ENCODE measurements around the gene LCTL.
"Not testable (repeated sequence)": the region's sequence is repeated elsewhere in the genome, so short reads cannot be mapped to it uniquely, and the experiment has no call there.

Gene LCTL

GRCh38 chr15:66592505-66593218 is 26.9 kb upstream of the LCTL start:
- Histone ChIP-seq H3K9me3 (ENCODE audit: control insufficient read depth in 2 of 2, low read length in 2 of 2) (no peaks in the 10 kb centered on the region), H3K4me3 (ENCODE audit: low read length in 2 of 2) (no peak overlapping the region), H3K27ac (ENCODE audit: low read depth in 2 of 2, low read length in 2 of 2) (no peak overlapping the region), H3K9ac (ENCODE audit: low read depth in 1 of 2, low read length in 2 of 2) (no peak overlapping the region), H3K36me3 (ENCODE audit: control insufficient read depth in 2 of 2, insufficient read depth in 2 of 2, low read length in 2 of 2) (no peaks in the 10 kb centered on the region), H3K4me1 (ENCODE audit: control insufficient read depth in 2 of 2, insufficient read depth in 2 of 2, low read length in 2 of 2) (peaks cover 0 to 2% of the 10 kb centered on the region in 2 donors), H3K27me3 (ENCODE audit: control insufficient read depth in 2 of 2, insufficient read depth in 2 of 2, low read length in 2 of 2) (peaks cover 0 to 2% of the 10 kb centered on the region in 2 donors)

DNA sequence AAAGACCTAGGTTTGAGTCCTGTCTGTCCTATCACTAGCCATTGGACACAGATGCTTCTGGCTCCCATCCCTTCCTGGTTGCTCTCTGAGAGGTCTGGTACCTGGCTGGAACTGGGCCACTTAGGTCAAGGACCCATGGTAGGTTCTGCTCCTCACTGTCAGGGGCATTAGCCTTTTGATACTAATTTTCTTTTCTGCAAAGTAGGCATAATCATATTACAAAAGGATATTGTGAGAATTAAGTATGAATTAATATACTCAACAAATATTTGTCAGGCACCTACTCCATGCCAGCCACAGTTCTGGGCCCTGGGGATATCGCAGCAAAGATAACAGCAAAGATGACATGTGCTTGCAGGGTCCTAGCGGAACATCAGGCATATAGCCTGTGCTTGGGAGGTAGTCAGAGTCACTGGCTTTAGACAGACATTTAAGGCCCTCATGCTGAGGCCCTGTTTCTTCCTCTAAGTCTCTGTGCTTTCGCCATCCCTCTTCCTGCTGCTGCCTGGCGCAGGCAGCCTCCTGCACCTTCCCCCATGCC is 25.6 kb upstream of the LCTL start:
- Histone ChIP-seq H3K9me3 (ENCODE audit: control insufficient read depth in 2 of 2, low read length in 2 of 2) (no peaks in the 10 kb centered on the region), H3K36me3 (ENCODE audit: control insufficient read depth in 2 of 2, insufficient read depth in 2 of 2, low read length in 2 of 2) (no peaks in the 10 kb centered on the region), H3K27ac (ENCODE audit: low read depth in 2 of 2, low read length in 2 of 2) (no peak overlapping the region), H3K4me3 (ENCODE audit: low read length in 2 of 2) (no peak overlapping the region), H3K9ac (ENCODE audit: low read depth in 1 of 2, low read length in 2 of 2) (no peak overlapping the region), H3K27me3 (ENCODE audit: control insufficient read depth in 2 of 2, insufficient read depth in 2 of 2, low read length in 2 of 2) (peaks cover 0 to 2% of the 10 kb centered on the region in 2 donors), H3K4me1 (ENCODE audit: control insufficient read depth in 2 of 2, insufficient read depth in 2 of 2, low read length in 2 of 2) (peaks cover 0 to 2% of the 10 kb centered on the region in 2 donors)

- Histone ChIP-seq H3K9ac (ENCODE audit: low read depth in 1 of 2, low read length in 2 of 2) (no peak overlapping the region), H3K27me3 (ENCODE audit: control insufficient read depth in 2 of 2, insufficient read depth in 2 of 2, low read length in 2 of 2) (peaks cover 0 to 2% of the 10 kb centered on the region in 2 donors), H3K4me1 (ENCODE audit: control insufficient read depth in 2 of 2, insufficient read depth in 2 of 2, low read length in 2 of 2) (peaks cover 0 to 2% of the 10 kb centered on the region in 2 donors), H3K27ac (ENCODE audit: low read depth in 2 of 2, low read length in 2 of 2) (no peak overlapping the region), H3K9me3 (ENCODE audit: control insufficient read depth in 2 of 2, low read length in 2 of 2) (no peaks in the 10 kb centered on the region), H3K36me3 (ENCODE audit: control insufficient read depth in 2 of 2, insufficient read depth in 2 of 2, low read length in 2 of 2) (no peaks in the 10 kb centered on the region), H3K4me3 (ENCODE audit: low read length in 2 of 2) (no peak overlapping the region)
Measured at GRCh38 chr15:66590435-66590834, 24.6 kb upstream of the LCTL start.

DNA sequence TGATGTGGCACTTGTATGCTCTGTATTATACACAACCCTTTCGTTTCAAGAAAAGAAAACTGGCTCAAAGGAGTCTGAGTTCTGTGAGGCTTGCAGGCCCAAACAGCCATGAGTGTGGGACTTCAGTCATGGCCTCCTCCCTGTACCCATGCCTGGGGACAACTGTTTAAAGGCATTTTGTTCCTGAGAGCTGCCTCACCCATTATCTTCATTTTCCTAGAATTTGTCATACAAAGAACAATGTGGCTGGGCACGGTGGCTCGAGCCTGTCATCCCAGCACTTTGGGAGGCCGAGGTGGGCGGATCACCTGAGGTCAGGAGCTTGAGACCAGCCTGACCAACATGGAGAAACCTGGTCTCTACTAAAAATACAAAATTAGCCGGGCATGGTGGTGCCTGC is 23.6 kb upstream of the LCTL start:
- H3K4me1 ChIP-seq (ENCODE audit: control insufficient read depth in 2 of 2, insufficient read depth in 2 of 2, low read length in 2 of 2); H3K4me3 ChIP-seq (ENCODE audit: low read length in 2 of 2); H3K27me3 ChIP-seq (ENCODE audit: control insufficient read depth in 2 of 2, insufficient read depth in 2 of 2, low read length in 2 of 2); H3K27ac ChIP-seq (ENCODE audit: low read depth in 2 of 2, low read length in 2 of 2); H3K9ac ChIP-seq (ENCODE audit: low read depth in 1 of 2, low read length in 2 of 2); H3K9me3 ChIP-seq (ENCODE audit: control insufficient read depth in 2 of 2, low read length in 2 of 2); H3K36me3 ChIP-seq (ENCODE audit: control insufficient read depth in 2 of 2, insufficient read depth in 2 of 2, low read length in 2 of 2): not testable (repeated sequence)

GRCh38 chr15:66588971-66589370 is 23.2 kb upstream of the LCTL start:
- Histone ChIP-seq H3K27me3 (ENCODE audit: control insufficient read depth in 2 of 2, insufficient read depth in 2 of 2, low read length in 2 of 2) (peaks cover 0 to 2% of the 10 kb centered on the region in 2 donors), H3K4me1 (ENCODE audit: control insufficient read depth in 2 of 2, insufficient read depth in 2 of 2, low read length in 2 of 2) (peaks cover 0 to 2% of the 10 kb centered on the region in 2 donors), H3K9me3 (ENCODE audit: control insufficient read depth in 2 of 2, low read length in 2 of 2) (no peaks in the 10 kb centered on the region), H3K36me3 (ENCODE audit: control insufficient read depth in 2 of 2, insufficient read depth in 2 of 2, low read length in 2 of 2) (no peaks in the 10 kb centered on the region), H3K27ac (ENCODE audit: low read depth in 2 of 2, low read length in 2 of 2) (no peak overlapping the region), H3K4me3 (ENCODE audit: low read length in 2 of 2) (no peak overlapping the region), H3K9ac (ENCODE audit: low read depth in 1 of 2, low read length in 2 of 2) (no peak overlapping the region)

- no peaks in the 10 kb centered on the region for H3K36me3 ChIP-seq (ENCODE audit: control insufficient read depth in 2 of 2, insufficient read depth in 2 of 2, low read length in 2 of 2)
- H3K27me3 ChIP-seq (ENCODE audit: control insufficient read depth in 2 of 2, insufficient read depth in 2 of 2, low read length in 2 of 2): no peaks in the 10 kb centered on the region
- H3K4me3 ChIP-seq (ENCODE audit: low read length in 2 of 2): no peak overlapping the region
- no peaks in the 10 kb centered on the region for H3K9me3 ChIP-seq (ENCODE audit: control insufficient read depth in 2 of 2, low read length in 2 of 2)
- no peak overlapping the region for H3K9ac ChIP-seq (ENCODE audit: low read depth in 1 of 2, low read length in 2 of 2)
- no peak overlapping the region for H3K27ac ChIP-seq (ENCODE audit: low read depth in 2 of 2, low read length in 2 of 2)
- H3K4me1 ChIP-seq (ENCODE audit: control insufficient read depth in 2 of 2, insufficient read depth in 2 of 2, low read length in 2 of 2): peaks cover 0 to 2% of the 10 kb centered on the region in 2 donors
Measured at GRCh38 chr15:66588537-66588936, 22.7 kb upstream of the LCTL start.

GRCh38 chr15:66587749-66588148 is 22.0 kb upstream of the LCTL start:
- Histone ChIP-seq H3K4me3 (ENCODE audit: low read length in 2 of 2) (no peak overlapping the region), H3K36me3 (ENCODE audit: control insufficient read depth in 2 of 2, insufficient read depth in 2 of 2, low read length in 2 of 2) (no peaks in the 10 kb centered on the region), H3K27ac (ENCODE audit: low read depth in 2 of 2, low read length in 2 of 2) (no peak overlapping the region), H3K4me1 (ENCODE audit: control insufficient read depth in 2 of 2, insufficient read depth in 2 of 2, low read length in 2 of 2) (no peaks in the 10 kb centered on the region), H3K27me3 (ENCODE audit: control insufficient read depth in 2 of 2, insufficient read depth in 2 of 2, low read length in 2 of 2) (no peaks in the 10 kb centered on the region), H3K9me3 (ENCODE audit: control insufficient read depth in 2 of 2, low read length in 2 of 2) (no peaks in the 10 kb centered on the region), H3K9ac (ENCODE audit: low read depth in 1 of 2, low read length in 2 of 2) (no peak overlapping the region)

- H3K4me1 ChIP-seq (ENCODE audit: control insufficient read depth in 2 of 2, insufficient read depth in 2 of 2, low read length in 2 of 2): no peaks in the 10 kb centered on the region
- H3K36me3 ChIP-seq (ENCODE audit: control insufficient read depth in 2 of 2, insufficient read depth in 2 of 2, low read length in 2 of 2): no peaks in the 10 kb centered on the region
- no peaks in the 10 kb centered on the region for H3K9me3 ChIP-seq (ENCODE audit: control insufficient read depth in 2 of 2, low read length in 2 of 2)
- H3K9ac ChIP-seq (ENCODE audit: low read depth in 1 of 2, low read length in 2 of 2): no peak overlapping the region
- H3K27ac ChIP-seq (ENCODE audit: low read depth in 2 of 2, low read length in 2 of 2): no peak overlapping the region
- H3K4me3 ChIP-seq (ENCODE audit: low read length in 2 of 2): no peak overlapping the region
- H3K27me3 ChIP-seq (ENCODE audit: control insufficient read depth in 2 of 2, insufficient read depth in 2 of 2, low read length in 2 of 2): no peaks in the 10 kb centered on the region
Measured at GRCh38 chr15:66587020-66587419, 21.2 kb upstream of the LCTL start.

DNA sequence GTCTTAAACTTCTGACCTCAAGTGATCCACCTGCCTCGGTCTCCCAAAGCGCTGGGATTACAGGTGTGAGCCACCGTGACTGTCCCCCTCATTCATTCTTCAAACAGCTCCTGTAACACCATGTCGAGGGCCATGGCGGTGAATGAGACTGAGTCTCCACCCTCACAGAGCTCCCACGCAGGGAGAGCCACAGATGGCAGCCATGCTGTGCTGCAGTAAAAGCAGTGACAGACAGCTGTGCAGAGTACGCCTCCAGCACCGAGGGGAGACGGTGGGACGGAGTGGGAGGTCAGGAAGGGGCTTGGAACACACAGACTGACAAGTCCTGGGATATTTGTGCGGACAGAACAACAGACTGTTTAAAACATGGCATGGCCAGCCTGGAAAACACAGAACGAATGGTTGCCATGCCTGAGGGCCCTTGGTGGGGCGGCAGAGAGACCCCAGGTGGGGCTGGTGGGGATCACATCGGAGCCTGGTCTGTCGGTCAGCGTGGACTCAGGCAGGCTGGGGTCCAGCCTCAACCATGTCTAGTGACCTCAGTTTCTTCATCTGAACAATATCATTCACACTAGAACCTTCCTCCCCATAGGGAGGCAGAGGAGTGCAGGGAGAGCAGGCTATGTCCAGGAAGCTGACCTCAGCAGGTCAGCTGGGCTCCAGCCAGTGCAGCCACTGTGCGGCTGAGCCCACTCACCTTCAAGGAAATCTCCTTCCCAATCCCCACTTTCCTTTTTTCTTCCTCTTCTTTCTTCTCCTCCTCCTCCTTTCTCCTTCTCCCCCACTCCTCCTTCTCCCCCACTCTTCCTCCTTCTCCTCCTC is 20.6 kb upstream of the LCTL start:
- Histone ChIP-seq H3K9ac (ENCODE audit: low read depth in 1 of 2, low read length in 2 of 2) (no peak overlapping the region), H3K27ac (ENCODE audit: low read depth in 2 of 2, low read length in 2 of 2) (no peak overlapping the region), H3K36me3 (ENCODE audit: control insufficient read depth in 2 of 2, insufficient read depth in 2 of 2, low read length in 2 of 2) (no peaks in the 10 kb centered on the region), H3K4me1 (ENCODE audit: control insufficient read depth in 2 of 2, insufficient read depth in 2 of 2, low read length in 2 of 2) (no peaks in the 10 kb centered on the region), H3K9me3 (ENCODE audit: control insufficient read depth in 2 of 2, low read length in 2 of 2) (no peaks in the 10 kb centered on the region), H3K27me3 (ENCODE audit: control insufficient read depth in 2 of 2, insufficient read depth in 2 of 2, low read length in 2 of 2) (no peaks in the 10 kb centered on the region), H3K4me3 (ENCODE audit: low read length in 2 of 2) (no peak overlapping the region)

DNA sequence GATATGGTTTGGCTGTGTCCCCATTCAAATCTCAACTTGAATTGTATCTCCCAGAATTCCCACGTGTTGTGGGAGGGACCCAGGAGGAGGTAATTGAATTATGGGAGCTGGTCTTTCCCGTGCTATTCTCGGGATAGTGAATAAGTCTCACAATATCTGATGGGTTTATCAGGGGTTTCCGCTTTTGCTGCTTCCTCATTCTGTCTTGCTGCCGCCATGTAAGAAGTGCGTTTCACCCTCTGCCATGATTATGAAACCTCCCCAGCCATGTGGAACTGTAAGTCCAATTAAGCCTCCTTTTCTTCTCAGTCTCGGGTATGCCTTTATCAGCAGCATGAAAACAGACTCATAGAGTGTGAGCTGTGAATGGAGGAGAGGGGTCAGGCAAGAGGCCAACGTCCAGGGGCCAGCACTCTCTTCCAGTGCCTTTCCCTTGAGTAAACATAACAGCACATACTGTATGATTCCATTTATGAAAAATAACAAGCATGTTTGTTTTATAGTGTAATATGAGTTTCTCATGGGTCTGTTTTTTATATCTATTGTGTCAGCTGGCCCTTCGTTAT is 16.3 kb upstream of the LCTL start:
- Histone ChIP-seq H3K27ac (ENCODE audit: low read depth in 2 of 2, low read length in 2 of 2) (no peak overlapping the region), H3K9ac (ENCODE audit: low read depth in 1 of 2, low read length in 2 of 2) (no peak overlapping the region), H3K4me1 (ENCODE audit: control insufficient read depth in 2 of 2, insufficient read depth in 2 of 2, low read length in 2 of 2) (no peaks in the 10 kb centered on the region), H3K4me3 (ENCODE audit: low read length in 2 of 2) (no peak overlapping the region), H3K9me3 (ENCODE audit: control insufficient read depth in 2 of 2, low read length in 2 of 2) (no peaks in the 10 kb centered on the region), H3K36me3 (ENCODE audit: control insufficient read depth in 2 of 2, insufficient read depth in 2 of 2, low read length in 2 of 2) (no peaks in the 10 kb centered on the region), H3K27me3 (ENCODE audit: control insufficient read depth in 2 of 2, insufficient read depth in 2 of 2, low read length in 2 of 2) (no peaks in the 10 kb centered on the region)
